ENCODE results near the gene MAPK6.
"Not testable (repeated sequence)": the region's sequence is repeated elsewhere in the genome, so short reads cannot be mapped to it uniquely, and the experiment has no call there.

MAPK6 gene

GRCh38 chr15:52018693-52019393 is at the start of gene MAPK6:
TSS of gene MAPK6 (plus strand) at chr15:52019219. CDS start at chr15:52046461, 27,242 bp downstream.
- peak within 1 kb of the TSS; percentile 64 for H3K4me3 ChIP-seq (ENCODE audit: low read depth, low read length)
- peak; percentile 75 for DNase-seq (ENCODE audit: low read depth)

GRCh38 chr15:51969728-51970127 is 49.3 kb upstream of the MAPK6 start:
- no peak for DNase-seq (ENCODE audit: low read depth)
- H3K4me3 ChIP-seq (ENCODE audit: low read depth, low read length) = no peak overlapping the region

DNA sequence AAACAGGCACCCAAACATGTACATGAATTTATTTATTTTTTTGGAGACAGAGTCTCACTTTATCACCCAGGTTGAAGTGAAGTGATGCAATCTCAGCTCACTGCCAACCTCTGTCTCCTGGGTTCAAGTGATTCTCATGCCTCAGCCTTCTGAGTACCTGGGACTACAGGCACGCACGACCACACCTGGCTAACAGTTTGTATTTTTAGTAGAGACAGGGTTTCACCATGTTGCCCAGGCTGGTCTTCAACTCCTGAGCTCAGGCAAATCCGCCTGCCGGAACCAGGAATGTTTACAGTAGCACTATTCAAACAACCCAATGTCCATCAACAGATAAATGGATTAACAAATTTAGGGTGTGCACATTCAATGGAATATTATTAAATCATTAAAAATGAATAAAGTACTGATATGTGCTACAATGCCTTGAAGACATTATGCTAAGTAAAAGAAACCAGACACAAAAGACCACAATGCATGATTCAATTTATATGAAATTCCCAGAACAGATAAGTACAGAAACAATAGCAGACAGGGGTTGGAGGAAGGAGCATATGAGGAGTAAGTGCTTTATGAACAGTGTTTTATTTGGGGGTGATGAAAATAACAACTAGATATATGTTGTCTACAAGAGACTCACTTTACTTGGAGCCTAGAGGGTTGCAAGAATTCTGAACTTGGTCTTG is 48.7 kb upstream of the MAPK6 start:
- DNase-seq (ENCODE audit: low read depth) = no peak

GRCh38 chr15:51971032-51971374 is 48.0 kb upstream of the MAPK6 start:
- peak overlapping the region; percentile 92 for H3K4me3 ChIP-seq (ENCODE audit: low read depth, low read length)
- DNase-seq (ENCODE audit: low read depth) = no peak

More for the DNA sequence above, 48.7 kb upstream of the MAPK6 start:
- peak overlapping the region; percentile 92 for H3K4me3 ChIP-seq (ENCODE audit: low read depth, low read length)

- DNase-seq (ENCODE audit: low read depth) = peak; percentile 98
- H3K4me3 ChIP-seq (ENCODE audit: low read depth, low read length) = peak within 1 kb of the TSS; percentile 92
Observed at GRCh38 chr15:51971375-51972133, 47.5 kb upstream of the MAPK6 start, which contains the start of gene LEO1. TSS of gene LEO1 (minus strand) at chr15:51971778. CDS start at chr15:51971745, 33 bp downstream.

GRCh38 chr15:51973220-51973619 is 45.8 kb upstream of the MAPK6 start:
- no peak for DNase-seq (ENCODE audit: low read depth)
- H3K4me3 ChIP-seq (ENCODE audit: low read depth, low read length) = no peak overlapping the region

DNA sequence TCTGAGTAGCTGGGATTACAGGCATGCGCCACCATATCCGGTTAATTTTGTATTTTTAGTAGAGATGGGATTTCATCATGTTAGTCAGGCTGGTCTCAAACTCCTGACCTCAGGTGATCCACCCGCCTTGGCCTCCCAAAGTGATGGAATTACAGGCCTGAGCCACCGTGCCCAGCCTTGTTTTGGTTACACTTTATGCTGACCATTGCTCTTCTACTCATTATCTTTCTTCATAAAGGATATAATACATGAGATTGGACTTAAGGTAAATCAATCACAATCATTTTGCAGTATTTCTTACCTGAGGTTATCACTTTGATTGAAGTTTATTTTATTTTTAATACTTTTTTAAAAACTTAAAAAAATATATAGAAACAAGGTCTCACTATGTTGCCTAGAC is 45.2 kb upstream of the MAPK6 start:
- H3K4me3 ChIP-seq (ENCODE audit: low read depth, low read length) = no peak overlapping the region
- DNase-seq (ENCODE audit: low read depth) = no peak

GRCh38 chr15:51982013-51982769 is 36.8 kb upstream of the MAPK6 start:
- H3K4me3 ChIP-seq (ENCODE audit: low read depth, low read length) = no peak overlapping the region
- DNase-seq (ENCODE audit: low read depth) = peak; percentile 52

DNA sequence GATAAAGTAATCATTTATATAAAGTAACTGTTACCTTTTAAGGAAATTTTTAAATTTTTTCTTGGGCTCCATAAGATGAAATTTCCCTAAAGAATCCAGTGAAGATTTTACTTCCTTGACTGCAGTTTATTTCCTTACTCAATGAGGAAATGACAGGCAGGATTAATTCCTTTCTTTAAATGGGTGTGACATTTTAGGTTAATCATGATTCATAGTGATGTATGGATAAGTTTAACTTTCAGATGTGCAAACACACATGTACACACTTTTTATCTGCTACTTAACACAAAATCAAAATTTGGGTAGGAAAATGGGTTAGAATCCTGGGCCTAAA is 36.3 kb upstream of the MAPK6 start:
- H3K4me3 ChIP-seq (ENCODE audit: low read depth, low read length) = no peak overlapping the region
- no peak for DNase-seq (ENCODE audit: low read depth)

DNA sequence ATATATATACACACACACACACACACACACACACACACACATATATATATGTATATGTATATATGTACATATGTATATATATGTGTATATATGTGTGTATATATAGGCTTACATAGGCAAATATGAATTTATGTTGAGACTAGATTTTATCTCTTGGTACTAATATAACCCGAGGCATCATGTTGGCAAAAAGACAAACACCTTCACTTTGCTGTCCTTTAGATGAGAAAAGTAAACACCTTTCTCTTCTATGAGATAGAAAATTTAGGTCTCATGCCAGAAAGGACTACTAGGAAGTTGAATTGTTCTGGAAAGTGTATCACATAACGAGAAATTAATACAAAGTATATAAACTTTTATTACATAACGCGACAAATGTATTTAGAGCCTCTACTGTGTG is 27.9 kb upstream of the MAPK6 start:
- no peak for DNase-seq (ENCODE audit: low read depth)
- no peak overlapping the region for H3K4me3 ChIP-seq (ENCODE audit: low read depth, low read length)

- no peak for DNase-seq (ENCODE audit: low read depth)
- no peak overlapping the region for H3K4me3 ChIP-seq (ENCODE audit: low read depth, low read length)
Observed at GRCh38 chr15:51992953-51993352, 26.1 kb upstream of the MAPK6 start.

DNA sequence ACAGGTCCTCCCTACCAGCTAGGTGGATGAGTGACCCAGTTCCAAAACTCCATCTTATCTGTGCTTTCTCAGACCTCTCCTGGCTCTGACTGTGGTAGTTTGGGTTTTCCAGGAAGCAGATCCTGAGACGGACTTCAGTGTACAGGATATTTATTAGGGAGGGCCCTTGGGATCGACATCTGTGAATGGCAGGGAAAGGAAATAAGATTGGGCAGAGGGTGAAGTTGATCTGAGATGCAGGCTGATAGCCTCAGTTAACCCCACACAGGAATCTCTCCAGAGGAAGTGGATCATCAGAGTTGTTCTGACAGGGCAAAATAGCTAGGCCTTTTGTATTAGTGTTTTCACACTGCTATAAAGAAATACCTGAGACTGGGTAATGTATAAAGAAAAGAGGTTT is 16.7 kb upstream of the MAPK6 start:
- no peak overlapping the region for H3K4me3 ChIP-seq (ENCODE audit: low read depth, low read length)

GRCh38 chr15:52003089-52003488 is 15.9 kb upstream of the MAPK6 start:
- not testable (repeated sequence) for DNase-seq (ENCODE audit: low read depth)

More for the DNA sequence above, 16.7 kb upstream of the MAPK6 start:
- DNase-seq (ENCODE audit: low read depth) = no peak

GRCh38 chr15:52003710-52004109 is 15.3 kb upstream of the MAPK6 start:
- H3K4me3 ChIP-seq (ENCODE audit: low read depth, low read length) = no peak overlapping the region
- no peak for DNase-seq (ENCODE audit: low read depth)

More at GRCh38 chr15:52003089-52003488, 15.9 kb upstream of the MAPK6 start:
- H3K4me3 ChIP-seq (ENCODE audit: low read depth, low read length) = not testable (repeated sequence)

- no peak for DNase-seq (ENCODE audit: low read depth)
- H3K4me3 ChIP-seq (ENCODE audit: low read depth, low read length) = no peak overlapping the region
Observed at GRCh38 chr15:52004806-52005205, 14.2 kb upstream of the MAPK6 start.

- peak; percentile 29 for DNase-seq (ENCODE audit: low read depth)
- no peak overlapping the region for H3K4me3 ChIP-seq (ENCODE audit: low read depth, low read length)
Observed at GRCh38 chr15:52005748-52006701, 13.0 kb upstream of the MAPK6 start.

DNA sequence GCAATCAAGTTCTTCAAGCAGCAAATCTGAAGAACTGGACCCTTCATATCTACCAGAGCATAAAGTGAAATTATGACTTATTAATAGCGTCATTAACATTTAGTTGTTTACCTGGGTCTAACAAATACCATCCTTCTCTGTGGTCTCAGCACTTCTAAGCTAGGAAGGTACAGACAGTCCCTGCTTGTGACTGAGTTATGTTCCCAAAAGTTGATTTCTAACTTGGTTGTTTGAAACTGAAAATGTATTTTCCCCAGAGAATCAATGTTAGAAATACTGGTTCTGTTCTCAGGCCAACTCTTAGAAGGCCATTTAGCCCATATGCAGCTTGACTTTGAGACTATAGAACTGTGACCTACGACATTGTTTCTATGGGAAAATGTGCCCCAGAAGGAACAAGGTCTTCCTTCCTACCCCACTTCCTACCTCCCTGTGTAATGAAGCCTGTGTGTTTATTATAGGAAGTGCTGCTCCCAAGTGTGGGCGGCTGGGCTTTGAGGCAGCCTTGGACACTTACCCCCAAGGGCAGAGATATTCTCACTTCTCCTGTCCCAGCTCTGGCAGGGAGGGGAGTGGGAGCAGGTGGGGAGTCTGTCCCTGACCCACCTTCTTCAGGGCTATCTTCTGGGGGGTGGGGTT is 12.2 kb upstream of the MAPK6 start:
- DNase-seq (ENCODE audit: low read depth) = no peak
- H3K4me3 ChIP-seq (ENCODE audit: low read depth, low read length) = no peak overlapping the region

GRCh38 chr15:52008359-52008697 is 10.7 kb upstream of the MAPK6 start:
- no peak for DNase-seq (ENCODE audit: low read depth)
- H3K4me3 ChIP-seq (ENCODE audit: low read depth, low read length) = no peak overlapping the region

Data from skeletal muscle cell (primary cell).